GM06990 (cell line): ENCODE results near the gene TAPT1.

ENCODE experiments used
- DNase-seq: peaks from one replicate; pipeline ENCODE4 v3.0.0-alpha.2; 2011; ENCODE audit not compliant: insufficient read length; ENCODE audit errors: extremely low read depth
- H3K27me3 ChIP-seq: replicated peaks from 2 replicates; pipeline ENCODE4 v1.6.0; 2011; ENCODE audit warnings: low read length; ENCODE audit not compliant: control insufficient read depth, insufficient read depth
- H3K36me3 ChIP-seq: 2 replicates; pipeline ENCODE4 v1.5.1; 2011; ENCODE audit warnings: low read length; ENCODE audit not compliant: control insufficient read depth, insufficient read depth
- H3K4me3 ChIP-seq: replicated peaks from 2 replicates; pipeline ENCODE4 v1.5.1; 2011; ENCODE audit warnings: low read depth, mild to moderate bottlenecking, control low read depth, low read length
- CTCF ChIP-seq: IDR thresholded peaks from 2 replicates; pipeline ENCODE4 v1.5.1; 2011; ENCODE audit warnings: low read length, control low read depth, mild to moderate bottlenecking, inconsistent platforms; ENCODE audit not compliant: insufficient read depth, poor library complexity, severe bottlenecking

The TAPT1 gene

GRCh38 chr4:16253127-16253960 lies 27.1 kb upstream of the TAPT1 start:
- no peak for TF ChIP-seq CTCF
- no peak for DNase-seq
- Histone ChIP-seq H3K4me3 (no peak overlapping the region), H3K36me3 (no peaks in the 10 kb centered on the region; the same call in 1 of the 2 replicates), H3K27me3 (no peaks in the 10 kb centered on the region)

- Histone ChIP-seq H3K4me3 (no peak overlapping the region), H3K27me3 (no peaks in the 10 kb centered on the region), H3K36me3 (no peaks in the 10 kb centered on the region; the same call in 1 of the 2 replicates)
- TF ChIP-seq CTCF: no peak
- no peak for DNase-seq
These were observed 24.5 kb upstream of the TAPT1 start for GRCh38 chr4:16250661-16251365.

- no peaks in the 10 kb centered on the region; the same call in 1 of the 2 replicates for H3K36me3 ChIP-seq
- no peak overlapping the region for H3K4me3 ChIP-seq
- H3K27me3 ChIP-seq: no peaks in the 10 kb centered on the region
- no peak for DNase-seq
- TF ChIP-seq CTCF: no peak
These were observed 22.3 kb upstream of the TAPT1 start for GRCh38 chr4:16248605-16249004.

- Histone ChIP-seq H3K4me3 (no peak overlapping the region), H3K27me3 (no peaks in the 10 kb centered on the region), H3K36me3 (no peaks in the 10 kb centered on the region; the same call in none of the 2 replicates)
- no peak for DNase-seq
- no peak for TF ChIP-seq CTCF
These were observed 19.0 kb upstream of the TAPT1 start for GRCh38 chr4:16245241-16245640.

- H3K4me3 ChIP-seq: no peak overlapping the region
- no peak for TF ChIP-seq CTCF
- no peaks in the 10 kb centered on the region; the same call in none of the 2 replicates for H3K36me3 ChIP-seq
- DNase-seq: no peak
- no peaks in the 10 kb centered on the region for H3K27me3 ChIP-seq
These were observed 17.0 kb upstream of the TAPT1 start for GRCh38 chr4:16243285-16243684.
